Prostate gland (tissue), 2 donors: ENCODE results near the gene STEAP1B.

Source experiments
- POLR2A ChIP-seq: fragments of 450-650 bp; IDR thresholded peaks from one replicate; pipeline ENCODE4 v1.6.1; 2016; ENCODE audit warnings: antibody characterized with exemption, mild to moderate bottlenecking
- POLR2AphosphoS5 ChIP-seq: sonication (generic); formaldehyde crosslinking; IDR thresholded peaks from one replicate; pipeline ENCODE4 v1.6.1; 2017; ENCODE audit warnings: antibody characterized with exemption
- TF ChIP-seq, protein P1 (sequence below), 4 experiments: fragments of 200-600 bp in 2 of 4; fragments of 450-650 bp in 2 of 4; sonication (generic) in 2 of 4; IDR thresholded peaks; 1 replicate in 3 of 4; 2 replicates in 1 of 4; pipeline ENCODE4 v1.5.1; 2016 to 2019; ENCODE audit warnings: antibody characterized with exemption in 4 of 4, mild to moderate bottlenecking in 2 of 4, moderate library complexity in 2 of 4

DNA sequence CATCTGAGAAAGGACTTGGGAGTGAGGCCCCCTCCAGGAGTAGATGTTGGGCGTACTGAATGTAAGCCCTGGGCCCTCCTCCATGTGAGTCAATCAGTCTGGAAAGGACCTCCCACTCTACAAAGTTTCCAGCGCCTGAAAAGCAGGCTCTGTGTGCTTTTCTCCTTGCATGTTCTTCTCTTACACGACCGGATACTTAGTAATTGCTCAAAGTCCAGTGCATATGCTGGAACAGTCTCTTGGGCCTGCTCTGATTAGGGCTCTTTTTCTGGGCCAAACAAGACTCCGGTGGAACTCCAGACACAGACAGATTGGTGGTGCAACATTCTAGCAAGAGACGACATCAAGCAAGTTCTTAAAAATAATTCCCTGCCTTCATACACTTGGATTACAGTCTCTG is 104.8 kb downstream of the STEAP1B start:
- TF ChIP-seq, protein P1, sequence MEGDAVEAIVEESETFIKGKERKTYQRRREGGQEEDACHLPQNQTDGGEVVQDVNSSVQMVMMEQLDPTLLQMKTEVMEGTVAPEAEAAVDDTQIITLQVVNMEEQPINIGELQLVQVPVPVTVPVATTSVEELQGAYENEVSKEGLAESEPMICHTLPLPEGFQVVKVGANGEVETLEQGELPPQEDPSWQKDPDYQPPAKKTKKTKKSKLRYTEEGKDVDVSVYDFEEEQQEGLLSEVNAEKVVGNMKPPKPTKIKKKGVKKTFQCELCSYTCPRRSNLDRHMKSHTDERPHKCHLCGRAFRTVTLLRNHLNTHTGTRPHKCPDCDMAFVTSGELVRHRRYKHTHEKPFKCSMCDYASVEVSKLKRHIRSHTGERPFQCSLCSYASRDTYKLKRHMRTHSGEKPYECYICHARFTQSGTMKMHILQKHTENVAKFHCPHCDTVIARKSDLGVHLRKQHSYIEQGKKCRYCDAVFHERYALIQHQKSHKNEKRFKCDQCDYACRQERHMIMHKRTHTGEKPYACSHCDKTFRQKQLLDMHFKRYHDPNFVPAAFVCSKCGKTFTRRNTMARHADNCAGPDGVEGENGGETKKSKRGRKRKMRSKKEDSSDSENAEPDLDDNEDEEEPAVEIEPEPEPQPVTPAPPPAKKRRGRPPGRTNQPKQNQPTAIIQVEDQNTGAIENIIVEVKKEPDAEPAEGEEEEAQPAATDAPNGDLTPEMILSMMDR (IDR thresholded peaks at IDR 0.05) = no peak
- no peak for TF ChIP-seq POLR2A
- no peak for TF ChIP-seq POLR2AphosphoS5
